ENCODE results near the gene INIP.

Gene INIP

GRCh38 chr9:112753725-112754124 lies 35.8 kb upstream of the INIP start:
- Histone ChIP-seq H3K4me1 (ENCODE audit: control insufficient read depth, insufficient read depth, low read length) (peaks cover 34% of the 10 kb centered on the region), H3K9ac (ENCODE audit: low read length) (no peak overlapping the region), H3K27me3 (ENCODE audit: control insufficient read depth, insufficient read depth, low read length) (no peaks in the 10 kb centered on the region), H3K27ac (ENCODE audit: low read depth, low read length) (peak overlapping the region; percentile 41), H3K36me3 (ENCODE audit: control insufficient read depth, insufficient read depth, low read length) (no peaks in the 10 kb centered on the region), H3K4me3 (ENCODE audit: low read length) (no peak overlapping the region)

- no peak overlapping the region for H3K27ac ChIP-seq (ENCODE audit: low read depth, low read length)
- no peak overlapping the region for H3K9ac ChIP-seq (ENCODE audit: low read length)
- H3K4me1 ChIP-seq (ENCODE audit: control insufficient read depth, insufficient read depth, low read length): peaks cover 32% of the 10 kb centered on the region
- H3K4me3 ChIP-seq (ENCODE audit: low read length): peak overlapping the region; percentile 96
- H3K27me3 ChIP-seq (ENCODE audit: control insufficient read depth, insufficient read depth, low read length): no peaks in the 10 kb centered on the region
- no peaks in the 10 kb centered on the region for H3K36me3 ChIP-seq (ENCODE audit: control insufficient read depth, insufficient read depth, low read length)
These were observed 34.6 kb upstream of the INIP start for GRCh38 chr9:112752334-112753125.

- Histone ChIP-seq H3K9ac (ENCODE audit: low read length) (peak overlapping the region; percentile 73), H3K27ac (ENCODE audit: low read depth, low read length) (peak overlapping the region; percentile 51), H3K4me3 (ENCODE audit: low read length) (peak overlapping the region; percentile 96), H3K27me3 (ENCODE audit: control insufficient read depth, insufficient read depth, low read length) (no peaks in the 10 kb centered on the region), H3K36me3 (ENCODE audit: control insufficient read depth, insufficient read depth, low read length) (no peaks in the 10 kb centered on the region), H3K4me1 (ENCODE audit: control insufficient read depth, insufficient read depth, low read length) (peaks cover 24% of the 10 kb centered on the region)
These were observed 33.3 kb upstream of the INIP start for GRCh38 chr9:112751056-112751795.

GRCh38 chr9:112750764-112751055 lies 32.8 kb upstream of the INIP start:
- Histone ChIP-seq H3K36me3 (ENCODE audit: control insufficient read depth, insufficient read depth, low read length) (no peaks in the 10 kb centered on the region), H3K27me3 (ENCODE audit: control insufficient read depth, insufficient read depth, low read length) (no peaks in the 10 kb centered on the region), H3K9ac (ENCODE audit: low read length) (peak overlapping the region; percentile 73), H3K4me3 (ENCODE audit: low read length) (peak overlapping the region; percentile 96), H3K4me1 (ENCODE audit: control insufficient read depth, insufficient read depth, low read length) (peaks cover 19% of the 10 kb centered on the region), H3K27ac (ENCODE audit: low read depth, low read length) (peak overlapping the region; percentile 51)

GRCh38 chr9:112750016-112750763 lies 32.3 kb upstream of the INIP start, which contains the start of gene SNX30:
Gene SNX30 (plus strand): TSS chr9:112750760. CDS start chr9:112751002, 242 bp downstream.
- Histone ChIP-seq H3K27ac (ENCODE audit: low read depth, low read length) (peak within 1 kb of the TSS; percentile 73), H3K4me3 (ENCODE audit: low read length) (peak within 1 kb of the TSS; percentile 96), H3K36me3 (ENCODE audit: control insufficient read depth, insufficient read depth, low read length) (no peaks in the 10 kb centered on the region), H3K27me3 (ENCODE audit: control insufficient read depth, insufficient read depth, low read length) (no peaks in the 10 kb centered on the region), H3K9ac (ENCODE audit: low read length) (peak within 1 kb of the TSS; percentile 73), H3K4me1 (ENCODE audit: control insufficient read depth, insufficient read depth, low read length) (peaks cover 13% of the 10 kb centered on the region)

GRCh38 chr9:112747094-112747493 lies 29.2 kb upstream of the INIP start:
- H3K27me3 ChIP-seq (ENCODE audit: control insufficient read depth, insufficient read depth, low read length): no peaks in the 10 kb centered on the region
- peaks cover 3% of the 10 kb centered on the region for H3K4me1 ChIP-seq (ENCODE audit: control insufficient read depth, insufficient read depth, low read length)
- H3K9ac ChIP-seq (ENCODE audit: low read length): no peak overlapping the region
- H3K4me3 ChIP-seq (ENCODE audit: low read length): no peak overlapping the region
- peak overlapping the region; percentile 60 for H3K27ac ChIP-seq (ENCODE audit: low read depth, low read length)
- H3K36me3 ChIP-seq (ENCODE audit: control insufficient read depth, insufficient read depth, low read length): no peaks in the 10 kb centered on the region

- Histone ChIP-seq H3K4me3 (ENCODE audit: low read length) (no peak overlapping the region), H3K4me1 (ENCODE audit: control insufficient read depth, insufficient read depth, low read length) (no peaks in the 10 kb centered on the region), H3K36me3 (ENCODE audit: control insufficient read depth, insufficient read depth, low read length) (no peaks in the 10 kb centered on the region), H3K9ac (ENCODE audit: low read length) (no peak overlapping the region), H3K27ac (ENCODE audit: low read depth, low read length) (no peak overlapping the region), H3K27me3 (ENCODE audit: control insufficient read depth, insufficient read depth, low read length) (no peaks in the 10 kb centered on the region)
These were observed 26.3 kb upstream of the INIP start for GRCh38 chr9:112744177-112744576.

- Histone ChIP-seq H3K27me3 (ENCODE audit: control insufficient read depth, insufficient read depth, low read length) (no peaks in the 10 kb centered on the region), H3K4me3 (ENCODE audit: low read length) (no peak overlapping the region), H3K4me1 (ENCODE audit: control insufficient read depth, insufficient read depth, low read length) (no peaks in the 10 kb centered on the region), H3K27ac (ENCODE audit: low read depth, low read length) (no peak overlapping the region), H3K9ac (ENCODE audit: low read length) (no peak overlapping the region), H3K36me3 (ENCODE audit: control insufficient read depth, insufficient read depth, low read length) (no peaks in the 10 kb centered on the region)
These were observed 25.4 kb upstream of the INIP start for GRCh38 chr9:112743216-112743836.

GRCh38 chr9:112734892-112735291 lies 17.0 kb upstream of the INIP start:
- H3K9ac ChIP-seq (ENCODE audit: low read length): no peak overlapping the region
- H3K4me1 ChIP-seq (ENCODE audit: control insufficient read depth, insufficient read depth, low read length): no peaks in the 10 kb centered on the region
- H3K36me3 ChIP-seq (ENCODE audit: control insufficient read depth, insufficient read depth, low read length): no peaks in the 10 kb centered on the region
- no peak overlapping the region for H3K27ac ChIP-seq (ENCODE audit: low read depth, low read length)
- no peak overlapping the region for H3K4me3 ChIP-seq (ENCODE audit: low read length)
- H3K27me3 ChIP-seq (ENCODE audit: control insufficient read depth, insufficient read depth, low read length): no peaks in the 10 kb centered on the region

- H3K27ac ChIP-seq (ENCODE audit: low read depth, low read length): no peak overlapping the region
- no peaks in the 10 kb centered on the region for H3K4me1 ChIP-seq (ENCODE audit: control insufficient read depth, insufficient read depth, low read length)
- H3K9ac ChIP-seq (ENCODE audit: low read length): no peak overlapping the region
- no peak overlapping the region for H3K4me3 ChIP-seq (ENCODE audit: low read length)
- H3K27me3 ChIP-seq (ENCODE audit: control insufficient read depth, insufficient read depth, low read length): no peaks in the 10 kb centered on the region
- no peaks in the 10 kb centered on the region for H3K36me3 ChIP-seq (ENCODE audit: control insufficient read depth, insufficient read depth, low read length)
These were observed 14.1 kb upstream of the INIP start for GRCh38 chr9:112731971-112732370.

- H3K4me1 ChIP-seq (ENCODE audit: control insufficient read depth, insufficient read depth, low read length): no peaks in the 10 kb centered on the region
- no peaks in the 10 kb centered on the region for H3K36me3 ChIP-seq (ENCODE audit: control insufficient read depth, insufficient read depth, low read length)
- no peak overlapping the region for H3K9ac ChIP-seq (ENCODE audit: low read length)
- no peak overlapping the region for H3K27ac ChIP-seq (ENCODE audit: low read depth, low read length)
- H3K27me3 ChIP-seq (ENCODE audit: control insufficient read depth, insufficient read depth, low read length): no peaks in the 10 kb centered on the region
- no peak overlapping the region for H3K4me3 ChIP-seq (ENCODE audit: low read length)
These were observed 10.5 kb upstream of the INIP start for GRCh38 chr9:112728401-112728800.

GRCh38 chr9:112726428-112726827 lies 8.5 kb upstream of the INIP start:
- Histone ChIP-seq H3K4me1 (ENCODE audit: control insufficient read depth, insufficient read depth, low read length) (no peaks in the 10 kb centered on the region), H3K27me3 (ENCODE audit: control insufficient read depth, insufficient read depth, low read length) (no peaks in the 10 kb centered on the region), H3K9ac (ENCODE audit: low read length) (no peak overlapping the region), H3K27ac (ENCODE audit: low read depth, low read length) (no peak overlapping the region), H3K36me3 (ENCODE audit: control insufficient read depth, insufficient read depth, low read length) (no peaks in the 10 kb centered on the region), H3K4me3 (ENCODE audit: low read length) (no peak overlapping the region)

All from rectal smooth muscle tissue (tissue), 1 donor.